Pulmonary artery endothelial cell (primary cell): ENCODE measurements around the gene PCYT1A. TPM values are rescaled to one million over a fixed set of nuclear protein-coding genes. Genes with fewer than 3 reads are reported as not detected.
"Not testable (repeated sequence)": the region's sequence is repeated elsewhere in the genome, so short reads cannot be mapped to it uniquely, and the experiment has no call there.

Experiments used
- DNase-seq: peaks from one replicate; pipeline ENCODE4 v3.0.0-alpha.2; 2011; ENCODE audit warnings: low read depth, low spot score
- total RNA-seq: library from RNA; depleted of rRNA; stranded (reverse); fragments of >200 nt; gene quantifications from 2 replicates; pipeline ENCODE4 v1.2.3, GENCODE V29; 2014

PCYT1A gene
- total RNA-seq, 1 donor from 2014 or later: 82.4 TPM

DNA sequence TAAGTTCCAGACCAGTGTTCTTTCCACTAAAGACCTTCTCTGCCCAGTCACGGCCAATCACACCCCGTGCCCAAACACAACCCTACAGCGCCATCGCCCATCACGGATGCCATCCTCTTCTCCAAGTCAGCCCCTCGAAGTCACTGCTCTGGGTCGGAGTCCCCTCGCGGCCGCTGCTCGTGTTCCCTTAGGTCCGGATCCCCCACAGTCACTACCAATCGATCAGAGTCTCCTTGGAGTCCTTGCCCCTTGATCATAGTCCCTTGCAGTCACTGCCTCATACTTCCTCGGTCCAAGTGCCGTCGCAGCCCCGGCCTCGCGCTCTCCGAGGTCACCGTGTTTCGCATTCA is 461 bp downstream of the PCYT1A start:
- no peak for DNase-seq

DNA sequence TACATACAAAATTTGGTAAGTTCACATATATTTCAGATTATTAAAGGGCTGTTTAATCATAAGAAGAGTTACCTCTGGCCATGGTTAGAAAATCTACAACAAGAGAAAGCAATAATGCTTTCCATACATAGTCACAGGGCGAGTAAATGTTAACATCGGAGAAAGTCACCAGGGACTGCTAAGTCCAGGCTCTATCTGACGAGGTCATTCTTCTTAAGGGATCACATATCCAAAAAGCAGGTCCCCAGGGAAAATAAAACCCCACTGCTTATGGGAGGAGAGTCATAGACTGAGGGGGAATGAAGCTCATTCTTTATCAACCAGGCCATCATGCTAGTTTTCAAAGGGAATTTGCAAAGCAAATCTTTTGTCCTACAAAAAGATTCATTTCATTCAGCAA is 3.1 kb downstream of the PCYT1A start:
- no peak for DNase-seq

DNA sequence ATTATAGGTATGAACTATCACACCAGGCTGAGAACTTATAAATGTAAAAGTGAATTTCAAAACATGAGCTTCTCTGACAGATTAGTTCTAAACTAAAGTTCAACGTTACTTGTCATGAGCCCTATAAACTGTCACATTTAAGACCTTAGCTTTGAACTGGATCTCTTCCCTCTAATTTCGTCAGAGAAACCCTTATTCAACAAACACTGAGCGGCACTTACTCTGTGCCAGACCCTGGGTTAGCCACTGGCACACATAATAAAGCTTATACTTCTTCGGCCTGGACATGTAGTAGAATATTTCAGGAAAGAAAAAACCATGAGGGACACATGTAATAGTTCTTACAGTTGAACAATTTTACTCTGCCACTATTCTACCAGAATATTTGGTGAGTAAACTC is 5.6 kb downstream of the PCYT1A start:
- DNase-seq: no peak

DNA sequence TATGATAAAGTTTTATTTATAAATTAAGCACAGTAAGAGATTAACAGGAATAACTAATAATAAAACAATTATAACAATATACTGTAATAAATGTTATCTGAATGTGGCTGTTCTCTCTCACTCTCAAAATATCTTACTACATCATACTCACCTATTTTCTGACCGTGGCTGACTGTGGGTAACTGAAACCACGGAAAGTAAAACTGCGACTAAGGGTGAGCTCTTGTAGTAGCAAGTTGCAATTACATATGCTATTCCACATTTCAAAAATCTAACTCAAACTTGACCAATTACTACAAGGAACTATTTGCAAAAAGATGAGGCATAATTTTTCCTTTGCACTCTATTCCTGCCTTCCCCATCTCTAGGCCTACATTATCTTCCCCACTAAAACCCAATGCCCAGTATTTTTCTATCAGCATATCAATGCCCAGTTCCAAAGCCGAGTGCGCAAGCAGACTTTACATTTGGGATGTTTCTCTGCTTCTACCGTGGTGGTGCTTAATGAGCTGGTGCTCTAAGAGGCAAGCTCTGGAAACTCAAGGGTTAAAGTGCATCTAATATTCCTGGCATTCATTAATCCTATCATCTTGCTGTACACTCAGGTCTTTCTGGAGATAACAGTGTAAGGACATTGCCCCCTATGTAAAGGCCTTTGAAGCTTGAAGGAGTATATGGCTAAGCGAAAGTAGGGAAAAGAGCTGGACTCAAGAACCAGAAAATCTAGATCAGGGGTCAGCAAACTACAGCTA is 6.7 kb downstream of the PCYT1A start:
- DNase-seq: no peak

DNA sequence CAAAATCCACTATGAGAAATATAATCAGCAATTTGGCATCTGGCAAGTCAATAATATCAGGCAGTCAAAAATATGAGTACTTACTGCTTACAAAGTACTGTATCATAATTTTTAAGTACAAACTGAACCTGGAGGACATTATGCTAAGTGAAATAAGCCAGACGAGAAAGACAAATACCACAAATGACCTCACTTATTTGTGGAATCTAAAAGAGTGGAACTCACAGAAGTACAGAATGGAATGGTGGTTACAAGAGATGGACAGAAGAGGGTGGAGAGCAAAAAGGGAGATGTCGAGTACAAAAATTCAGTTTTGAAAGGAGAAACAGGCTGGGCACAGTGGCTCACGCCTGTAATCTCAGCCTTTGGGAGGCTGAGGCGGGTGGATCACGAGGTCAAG is 12.4 kb downstream of the PCYT1A start:
- DNase-seq: no peak

DNA sequence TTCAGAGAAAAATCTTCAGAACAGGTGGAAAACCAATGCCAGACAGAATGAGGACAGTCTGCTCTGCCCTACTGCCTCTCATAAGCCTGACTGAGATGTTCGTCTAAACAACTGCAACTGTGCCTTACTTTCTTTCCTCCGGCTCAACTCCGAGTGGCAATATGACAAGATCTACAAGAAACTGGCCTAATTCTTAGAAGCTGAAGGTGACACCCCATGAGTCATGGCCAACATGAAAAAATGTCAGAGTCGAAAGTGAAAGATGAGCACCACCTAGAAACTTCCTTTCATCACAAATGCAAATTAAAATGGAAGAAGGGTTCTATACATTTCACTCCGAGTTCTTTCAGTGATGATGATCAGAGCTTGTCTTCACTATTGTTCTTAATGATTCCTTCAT is 12.9 kb downstream of the PCYT1A start:
- no peak for DNase-seq

DNA sequence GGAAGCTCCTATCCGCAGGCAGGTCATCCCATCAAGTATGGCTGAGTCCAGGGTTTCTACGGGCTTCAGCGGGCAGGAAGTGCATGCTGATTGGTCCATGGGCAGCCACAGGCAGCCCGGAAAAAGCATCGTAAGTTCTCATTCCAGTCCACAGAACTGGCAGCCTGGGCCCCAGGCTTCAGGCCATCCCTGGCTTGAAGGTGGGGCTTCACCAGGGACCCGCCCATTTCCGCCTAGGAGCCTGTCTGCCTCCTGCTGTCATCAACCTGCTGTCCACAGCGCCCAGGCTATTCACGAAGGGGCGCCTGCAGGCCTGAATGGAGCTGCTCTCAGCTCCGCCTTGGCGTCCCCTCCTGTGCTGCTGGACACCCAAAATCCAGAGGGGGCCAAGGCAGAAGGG is 13.9 kb downstream of the PCYT1A start:
- no peak for DNase-seq

DNA sequence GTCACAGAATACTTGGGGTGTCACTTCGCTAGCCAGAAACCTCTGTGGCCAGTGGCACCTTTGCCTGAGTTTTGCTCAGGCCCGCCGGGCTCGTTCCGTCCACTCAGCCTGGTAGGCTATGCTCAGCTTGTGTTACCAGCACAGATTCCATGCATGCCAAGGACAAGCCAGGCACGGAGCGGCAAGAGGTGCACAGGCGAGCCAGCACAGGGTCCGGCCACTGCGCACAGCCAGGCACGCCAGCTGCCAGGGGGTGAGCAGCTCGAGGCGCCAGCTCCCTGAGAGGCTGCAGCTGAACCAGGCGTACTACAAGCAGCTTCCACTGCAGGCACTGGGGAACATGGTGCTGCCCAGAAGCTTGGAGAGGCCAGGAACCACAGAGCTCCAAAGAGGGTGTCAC is 14.7 kb downstream of the PCYT1A start:
- DNase-seq: no peak

DNA sequence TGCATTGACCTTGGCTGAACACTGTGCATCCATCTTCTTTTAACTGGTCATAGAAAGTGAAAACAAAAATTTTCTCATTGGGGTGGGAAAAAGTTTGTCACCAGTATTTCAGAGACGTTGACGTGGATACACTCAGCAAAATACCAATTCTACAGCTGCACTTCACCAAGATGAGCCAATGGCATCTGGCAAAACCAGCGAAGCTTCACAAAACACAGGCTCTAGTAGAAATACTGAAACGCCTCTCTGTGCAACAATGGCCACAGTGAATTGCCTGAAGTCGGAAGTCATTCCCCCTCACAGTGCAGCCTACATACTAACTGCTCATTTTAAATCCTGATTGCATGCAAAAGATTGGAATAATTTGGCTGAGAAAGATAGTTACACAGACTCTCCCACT is 17.0 kb downstream of the PCYT1A start:
- no peak for DNase-seq

DNA sequence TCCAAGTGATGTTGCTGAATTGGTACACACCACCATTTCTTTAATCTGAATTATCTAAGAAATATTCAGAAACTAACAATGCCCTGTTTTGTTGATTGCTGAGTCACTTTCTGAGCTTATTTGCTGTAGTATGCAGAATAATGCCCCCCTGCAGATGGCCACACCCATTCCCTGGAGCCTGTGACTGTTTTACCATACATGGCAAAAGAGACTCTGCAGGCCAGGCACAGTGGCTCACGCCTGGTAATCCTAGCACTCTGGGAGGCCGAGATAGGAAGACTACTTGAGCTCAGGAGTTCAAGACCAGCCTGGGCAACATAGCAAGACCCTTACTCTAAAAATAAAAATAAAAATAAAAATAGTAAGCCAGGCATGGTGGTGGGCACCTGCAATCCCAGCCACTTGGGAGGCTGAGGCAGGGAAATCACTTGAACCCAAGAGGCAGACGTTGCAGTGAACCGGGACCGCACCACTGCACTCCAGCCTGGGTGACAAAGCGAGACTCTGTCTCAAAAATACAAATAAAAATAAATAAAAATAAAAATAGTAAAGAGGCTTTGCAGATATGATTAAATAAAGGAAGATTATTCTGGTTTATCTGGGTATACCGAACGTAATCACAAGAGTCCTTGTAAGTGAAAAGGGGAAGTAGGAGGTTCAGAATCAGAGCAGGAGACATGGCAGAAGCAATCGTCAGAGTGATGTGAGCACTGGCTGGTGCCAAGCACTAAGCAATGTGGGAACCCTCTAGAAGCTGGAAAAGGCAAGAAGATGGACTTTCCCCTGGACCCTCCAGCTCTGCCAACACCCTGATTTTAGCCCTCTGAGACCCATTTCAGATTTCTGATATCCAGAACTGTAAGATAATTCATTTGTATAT is 19.0 kb downstream of the PCYT1A start:
- DNase-seq: no peak

DNA sequence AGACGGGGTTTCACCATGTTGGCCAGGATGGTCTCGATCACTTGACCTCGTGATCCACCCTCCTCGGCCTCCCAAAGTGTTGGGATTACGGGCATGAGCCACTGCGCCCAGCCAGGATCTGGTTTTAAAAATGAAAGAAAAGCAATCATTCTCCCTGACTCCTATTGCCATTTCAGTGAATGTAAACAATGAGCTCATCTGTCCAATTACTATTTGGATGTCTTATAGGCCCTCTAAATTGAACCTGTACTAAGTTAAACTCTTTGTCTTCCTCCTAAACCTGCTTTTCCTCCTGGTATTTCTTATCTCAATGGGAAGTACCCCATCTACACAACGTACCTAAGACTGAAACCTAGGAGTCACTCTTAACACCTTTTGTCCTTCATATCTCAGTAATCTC is 23.7 kb downstream of the PCYT1A start:
- DNase-seq: no peak

DNA sequence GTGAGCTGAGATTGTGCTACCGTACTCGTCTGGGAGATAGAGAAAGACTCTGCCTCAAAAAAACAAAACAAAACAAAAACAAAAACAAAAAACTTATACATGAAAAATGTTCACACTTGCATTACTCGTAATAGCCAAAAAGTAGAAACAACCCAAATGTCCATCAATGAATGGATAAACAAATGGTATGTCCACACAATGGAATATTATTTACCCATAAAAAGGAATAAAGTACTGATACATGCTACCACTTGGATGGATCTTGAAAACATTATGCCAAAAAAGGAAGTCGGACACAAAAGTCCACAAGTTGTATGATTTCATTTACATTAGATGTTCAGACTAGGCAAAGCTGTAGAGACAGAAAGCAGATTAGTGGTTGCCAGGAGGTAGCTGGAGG is 26.7 kb downstream of the PCYT1A start:
- no peak for DNase-seq

DNA sequence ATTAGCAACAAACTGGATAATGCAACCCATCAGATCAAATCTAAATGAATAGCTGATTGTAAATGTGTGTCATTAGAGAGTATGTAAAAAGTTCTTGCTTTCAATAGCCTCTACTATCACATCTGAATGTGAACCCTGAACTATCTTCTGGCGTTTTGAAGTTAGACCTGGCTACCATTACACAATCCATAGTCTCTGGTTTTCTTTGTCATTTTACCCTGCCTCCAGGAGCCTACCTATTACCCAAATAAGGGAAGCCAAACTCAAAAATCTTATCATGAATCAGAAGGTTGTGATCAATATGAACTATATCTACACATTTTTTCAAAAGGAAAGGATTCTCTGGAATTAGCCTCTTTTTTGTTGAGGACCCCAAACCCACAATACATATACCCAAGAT is 31.8 kb downstream of the PCYT1A start:
- no peak for DNase-seq

DNA sequence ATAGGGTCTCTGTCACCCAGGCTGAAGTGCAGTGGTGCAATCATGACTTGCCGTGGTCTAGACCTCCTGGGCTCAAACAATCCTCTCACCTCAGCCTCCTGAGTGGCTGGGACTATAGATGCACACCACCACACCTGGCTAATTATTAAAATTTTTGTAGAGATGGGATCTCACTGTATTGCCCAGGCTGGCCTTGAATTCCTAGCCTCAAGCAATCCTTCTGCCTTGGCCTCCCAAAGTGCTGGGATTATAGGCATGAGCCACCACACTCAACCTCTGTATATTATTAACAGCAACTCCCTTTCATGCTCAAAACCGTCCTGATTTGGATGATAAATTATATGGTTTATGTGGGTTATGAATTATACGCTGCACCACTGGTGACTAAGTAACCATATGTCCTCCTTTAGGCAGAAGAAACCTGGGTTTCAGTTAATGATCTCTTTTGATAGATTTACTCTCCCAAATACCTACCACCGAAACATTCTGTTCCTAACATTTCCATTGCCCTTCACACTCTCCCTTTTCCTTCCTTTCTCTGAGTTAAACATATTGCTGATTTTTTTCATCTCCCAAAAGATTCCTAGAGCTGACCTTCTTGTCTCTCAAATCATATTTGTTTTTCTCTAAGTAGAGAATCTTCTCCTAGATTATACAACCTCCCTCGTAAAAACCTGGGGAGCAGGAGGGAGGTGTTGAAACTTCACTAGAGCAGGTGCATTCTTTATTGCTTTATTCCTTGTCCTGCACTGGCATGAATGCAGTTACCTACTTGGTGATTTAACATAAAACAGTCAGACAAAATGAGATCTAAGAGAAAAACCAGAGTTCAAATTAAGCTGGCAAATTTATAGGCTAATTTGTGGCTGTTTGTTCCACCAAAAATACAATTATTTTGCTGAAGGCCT is 32.9 kb downstream of the PCYT1A start:
- no peak for DNase-seq

DNA sequence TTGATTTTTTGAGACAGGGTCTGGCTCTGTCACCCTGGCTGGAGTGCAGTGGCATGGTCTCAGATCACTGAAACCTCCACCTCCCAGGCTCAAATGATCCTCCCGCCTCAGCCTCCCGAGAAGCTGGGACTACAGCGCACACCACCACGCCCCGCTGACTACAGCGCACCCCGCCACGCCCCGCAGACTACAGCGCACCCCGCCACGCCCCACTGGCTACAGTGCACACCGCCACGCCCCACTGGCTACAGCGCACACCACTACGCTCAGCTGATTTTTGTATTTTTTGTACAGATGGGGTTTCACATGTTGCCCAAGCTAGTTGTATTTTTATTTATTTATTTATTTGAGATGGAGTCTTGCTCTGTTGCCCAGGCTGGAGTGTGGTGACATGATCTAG is 35.6 kb downstream of the PCYT1A start:
- DNase-seq: no peak

DNA sequence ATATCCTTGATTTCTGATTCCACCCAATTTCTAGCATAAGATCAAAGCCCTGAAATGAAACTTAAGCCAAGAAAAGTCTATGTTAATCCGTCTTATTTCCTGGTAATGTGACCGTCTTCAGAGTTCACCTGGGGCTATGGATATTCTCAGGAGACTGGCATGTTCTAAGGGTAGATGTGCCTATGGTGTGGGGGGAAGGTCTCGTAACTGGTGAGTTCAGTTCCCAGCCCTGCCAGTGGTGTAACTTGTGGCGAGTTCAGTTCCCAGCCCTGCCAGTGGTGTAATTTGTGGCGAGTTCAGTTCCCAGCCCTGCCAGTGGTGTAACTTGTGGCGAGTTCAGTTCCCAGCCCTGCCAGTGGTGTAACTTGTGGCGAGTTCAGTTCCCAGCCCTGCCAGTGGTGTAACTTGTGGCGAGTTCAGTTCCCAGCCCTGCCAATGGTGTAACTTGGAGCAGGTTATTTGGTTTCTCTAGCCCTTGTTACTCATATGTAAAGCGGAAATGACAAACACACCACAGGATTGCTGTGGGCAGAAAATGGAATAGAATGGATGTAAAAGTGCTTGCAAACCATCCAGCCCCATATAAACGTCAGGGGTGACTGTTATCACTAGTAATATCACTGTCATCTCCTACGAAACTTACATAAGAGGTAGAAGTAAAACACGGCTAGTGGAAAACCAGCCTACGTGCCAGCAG is 40.8 kb downstream of the PCYT1A start:
- DNase-seq: no peak

DNA sequence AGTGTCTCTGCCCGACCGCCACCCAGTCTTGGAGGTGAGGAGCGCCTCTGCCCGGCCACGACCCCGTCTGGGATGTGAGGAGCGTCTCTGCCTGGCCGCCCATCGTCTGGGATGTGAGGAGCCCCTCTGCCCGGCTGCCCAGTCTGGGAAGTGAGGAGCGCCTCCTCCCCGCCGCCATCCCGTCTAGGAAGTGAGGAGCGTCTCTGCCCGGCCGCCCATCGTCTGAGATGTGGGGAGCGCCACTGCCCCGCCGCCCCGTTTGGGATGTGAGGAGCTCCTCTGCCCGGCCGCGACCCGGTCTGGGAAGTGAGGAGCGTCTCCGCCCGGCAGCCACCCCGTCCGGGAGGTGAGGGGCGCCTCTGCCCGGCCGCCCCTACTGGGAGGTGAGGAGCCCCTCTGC is 43.4 kb downstream of the PCYT1A start:
- DNase-seq: not testable (repeated sequence)

DNA sequence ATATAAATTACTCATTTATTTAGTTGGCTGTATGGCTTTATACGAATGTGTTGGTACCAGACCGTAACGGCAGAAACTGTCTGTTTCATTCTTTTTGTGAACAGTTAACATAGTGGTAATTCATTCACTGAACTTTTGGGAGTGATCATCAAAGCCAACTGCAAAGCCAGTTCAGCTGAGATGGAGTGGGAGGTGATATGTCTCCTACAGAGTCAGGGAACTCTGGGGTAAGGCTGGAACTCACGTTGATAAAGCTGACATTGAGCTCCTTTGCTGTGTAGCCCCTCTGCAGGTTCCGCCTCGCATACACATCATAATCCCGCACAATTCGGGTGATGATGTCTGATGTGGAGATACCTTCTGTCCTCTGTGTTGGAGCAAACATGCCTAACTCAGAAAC is 45.8 kb downstream of the PCYT1A start:
- no peak for DNase-seq

DNA sequence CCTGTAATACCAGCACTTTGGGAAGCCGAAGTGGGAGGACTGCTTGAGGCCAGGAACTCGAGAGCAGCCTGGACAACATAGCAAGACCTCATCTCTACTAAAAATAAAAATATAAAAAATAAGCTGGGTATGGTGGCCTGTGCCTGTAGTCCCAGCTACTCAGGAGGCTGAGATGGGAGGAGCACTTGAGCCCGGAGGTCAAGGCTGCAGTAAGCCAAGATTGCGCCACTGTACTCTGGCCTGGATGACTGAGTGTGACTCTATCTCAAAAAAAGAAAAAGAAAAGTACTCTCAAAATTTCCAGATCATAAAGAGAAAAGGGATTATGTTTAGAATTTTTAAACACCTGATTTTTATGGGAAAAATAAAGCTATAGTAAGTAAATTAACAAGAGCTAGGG is 47.1 kb downstream of the PCYT1A start:
- DNase-seq: no peak

DNA sequence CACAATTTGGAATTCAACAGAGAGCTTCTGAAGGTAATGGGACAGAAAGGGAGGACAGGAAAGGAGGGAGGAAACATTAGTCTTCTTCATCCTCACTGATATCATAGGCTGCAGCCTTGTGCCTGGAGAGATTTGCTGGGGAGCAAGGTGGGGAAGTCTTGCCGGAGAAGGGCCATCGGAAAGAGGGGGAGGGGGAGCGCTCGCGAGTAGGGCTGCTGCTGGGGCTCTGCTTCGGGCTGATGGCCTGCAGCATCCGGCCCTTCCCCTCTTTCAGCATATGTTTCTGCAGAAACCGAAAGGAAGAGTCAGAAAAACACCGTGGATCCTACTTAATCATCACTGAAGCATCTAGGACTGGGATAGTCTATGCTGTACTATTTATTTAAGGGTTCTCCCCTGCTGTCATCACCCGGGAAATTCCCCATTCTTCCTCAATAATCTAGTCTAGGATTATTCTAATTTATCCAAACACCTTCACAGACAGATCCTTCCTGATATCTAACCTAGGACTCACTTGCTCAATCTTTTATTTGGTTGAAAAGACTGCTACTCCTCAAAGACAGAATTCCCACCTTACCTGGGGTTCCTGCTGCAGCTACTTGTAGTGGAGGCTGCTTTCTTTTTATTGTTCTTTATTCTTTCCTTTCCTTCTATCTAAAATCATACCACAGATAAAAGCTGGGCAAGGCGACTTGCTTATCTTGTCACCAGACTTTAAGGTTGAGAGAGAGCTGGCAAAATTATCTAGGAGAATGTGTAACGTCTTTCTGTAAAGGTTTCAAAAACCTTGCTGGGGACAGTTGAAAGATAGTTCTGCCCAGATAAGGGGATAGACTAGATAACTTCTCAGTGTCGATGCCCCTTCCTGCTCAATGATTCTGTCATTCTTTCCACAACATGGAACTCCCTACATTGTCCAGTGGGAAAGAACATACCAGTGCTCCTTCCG is 48.6 kb downstream of the PCYT1A start:
- no peak for DNase-seq
